ENCODE measurements around the gene LCN12.
A peak's percentile ranks its signal among the peaks of the same experiment; 100 is the strongest.
"Not testable (repeated sequence)": the region's sequence is repeated elsewhere in the genome, so short reads cannot be mapped to it uniquely, and the experiment has no call there.

LCN12 gene

DNA sequence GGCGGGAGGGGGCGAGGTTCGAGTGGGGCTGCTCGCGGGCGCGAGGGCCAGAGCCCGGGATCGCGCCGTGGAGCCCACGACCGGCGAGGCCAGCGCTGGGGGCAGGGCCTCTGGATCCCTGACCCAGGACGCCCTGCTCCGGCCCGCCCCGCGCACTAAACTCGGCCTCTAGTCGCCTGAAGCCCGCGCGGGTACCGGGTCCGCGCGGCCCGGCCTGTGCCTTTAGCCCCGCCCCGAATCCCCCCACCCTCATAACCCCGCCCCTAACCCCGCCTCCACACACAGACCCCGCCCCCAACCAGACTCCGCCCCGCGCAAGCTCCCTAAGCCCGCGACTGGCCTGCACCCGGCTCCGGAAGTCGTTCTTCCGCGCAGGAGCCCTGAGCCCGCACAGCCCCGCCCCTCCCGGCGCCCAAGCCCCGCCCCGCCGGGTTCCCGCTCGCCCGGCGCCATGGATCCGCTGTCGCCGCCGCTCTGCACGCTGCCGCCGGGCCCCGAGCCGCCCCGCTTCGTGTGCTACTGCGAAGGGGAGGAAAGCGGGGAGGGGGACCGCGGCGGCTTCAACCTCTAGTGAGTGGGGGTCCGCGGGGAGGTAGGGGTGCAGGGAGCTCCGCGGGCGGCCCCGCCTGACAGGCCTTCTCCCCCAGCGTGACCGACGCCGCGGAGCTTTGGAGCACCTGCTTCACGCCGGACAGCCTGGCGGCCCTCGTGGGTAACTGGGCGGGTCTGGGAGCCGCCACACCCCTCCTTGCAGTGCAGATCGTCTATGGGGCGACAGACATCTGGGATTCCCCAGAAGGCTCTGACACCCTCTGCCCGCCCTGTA, 40.1 kb downstream of the LCN12 start, which contains the start of gene PAXX:
Gene PAXX, plus strand, starts transcription at position 430 of the 826 bp plus-strand sequence. Its CDS starts 22 bp downstream, at position 452.
- DNase-seq (ENCODE audit: low read depth), result peak; percentile 97

DNA sequence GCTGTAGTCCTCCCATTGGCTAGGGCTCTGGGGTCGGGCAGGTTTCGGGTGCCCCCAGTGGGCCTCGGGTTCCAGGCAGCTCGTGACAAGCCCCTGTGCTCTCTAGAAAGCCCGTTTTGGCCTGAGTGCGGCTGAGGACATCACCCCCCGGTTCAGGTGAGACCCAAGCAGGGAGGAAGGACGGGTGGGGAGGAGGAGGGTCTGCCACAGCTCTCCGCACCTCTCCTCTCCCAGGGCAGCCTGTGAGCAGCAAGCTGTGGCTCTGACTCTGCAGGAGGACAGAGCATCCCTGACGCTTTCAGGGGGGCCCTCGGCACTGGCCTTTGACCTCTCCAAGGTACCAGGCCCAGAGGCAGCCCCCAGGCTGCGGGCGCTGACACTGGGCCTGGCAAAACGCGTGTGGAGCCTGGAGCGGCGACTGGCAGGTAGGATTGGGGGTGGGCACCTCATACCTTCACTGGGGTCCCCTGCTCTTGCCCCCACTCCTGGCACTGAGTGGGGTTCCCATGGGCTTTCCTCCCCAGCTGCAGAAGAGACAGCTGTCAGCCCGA, 40.8 kb downstream of the LCN12 start:
- DNase-seq (ENCODE audit: low read depth), result no peak

GRCh38 chr9:136994180-136994887, 42.3 kb downstream of the LCN12 start:
- DNase-seq (ENCODE audit: low read depth), result no peak

GRCh38 chr9:136994888-136995230, 42.8 kb downstream of the LCN12 start:
- DNase-seq (ENCODE audit: low read depth), result no peak

DNA sequence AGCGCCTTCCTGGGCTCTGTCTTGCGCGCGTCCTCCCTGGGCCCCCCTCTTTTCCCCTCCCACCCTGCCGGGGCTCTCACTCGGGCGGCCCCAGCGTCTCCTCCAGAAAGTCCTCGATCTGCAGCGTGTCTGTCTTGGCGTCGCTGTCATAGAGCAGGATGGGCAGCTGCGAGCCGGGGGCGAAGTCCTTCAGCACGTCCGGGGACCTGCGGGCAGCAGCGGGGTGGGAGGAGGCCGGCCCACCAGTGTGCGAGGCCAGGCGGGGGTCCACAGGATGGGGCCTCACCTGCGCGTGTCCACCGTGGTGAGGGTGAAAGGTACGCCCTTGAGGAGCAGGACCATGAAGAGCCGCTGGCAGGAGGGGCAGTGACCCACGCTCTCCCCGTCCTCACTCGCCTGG, 43.3 kb downstream of the LCN12 start:
- DNase-seq (ENCODE audit: low read depth), result no peak

GRCh38 chr9:136995772-136996311, 43.8 kb downstream of the LCN12 start:
- no peak for DNase-seq (ENCODE audit: low read depth)

DNA sequence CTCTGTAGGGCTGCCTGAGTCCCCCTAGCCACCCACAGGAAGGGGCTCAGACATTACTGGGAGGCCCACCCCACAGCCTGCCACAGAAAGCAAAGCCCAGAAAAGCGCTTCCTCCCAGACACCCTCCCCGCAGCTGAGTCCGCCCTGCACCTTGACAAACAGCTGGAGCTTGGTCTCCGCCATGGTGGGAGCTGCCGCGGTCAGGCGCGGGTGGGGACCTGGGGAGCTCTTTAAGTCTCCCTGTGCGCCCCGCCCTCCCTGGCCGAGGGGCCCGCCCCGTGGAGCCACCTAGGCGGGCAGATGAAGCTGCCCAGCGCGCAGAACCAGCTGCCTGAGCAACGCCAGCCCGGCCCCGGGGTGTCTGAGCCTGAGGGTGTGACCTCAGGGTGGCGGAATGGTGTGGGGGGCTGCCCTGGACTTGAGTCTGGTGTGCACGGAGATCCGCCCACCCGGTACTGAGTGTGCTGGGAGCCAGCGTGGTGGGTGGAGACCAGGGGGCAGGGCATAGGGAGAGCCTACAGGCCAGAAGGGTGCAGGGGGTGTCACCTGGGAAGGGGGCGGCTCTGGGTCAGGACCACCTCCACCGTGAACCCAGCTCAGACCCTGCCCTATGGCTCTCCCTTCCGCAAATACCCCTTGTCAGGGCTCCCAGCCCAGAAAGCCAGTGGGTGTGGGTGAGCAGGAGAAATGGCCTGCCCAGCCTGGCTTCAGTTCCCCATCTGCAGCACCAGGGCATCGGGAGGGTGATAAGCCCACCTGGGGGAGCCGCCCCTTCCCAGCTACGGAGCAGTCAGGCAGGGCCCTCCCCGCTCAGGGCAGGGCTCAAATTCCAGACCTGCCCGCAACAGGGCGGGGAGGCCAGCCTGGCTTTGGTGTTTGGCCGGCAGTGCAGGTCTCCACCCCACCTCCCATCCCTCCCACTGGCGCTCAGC, 44.6 kb downstream of the LCN12 start, which contains the start of gene CLIC3:
Gene CLIC3, minus strand, starts transcription at position 208 of the 932 bp plus-strand sequence. Its CDS starts 25 bp downstream, at position 183.
- peak; percentile 31 for DNase-seq (ENCODE audit: low read depth)

DNA sequence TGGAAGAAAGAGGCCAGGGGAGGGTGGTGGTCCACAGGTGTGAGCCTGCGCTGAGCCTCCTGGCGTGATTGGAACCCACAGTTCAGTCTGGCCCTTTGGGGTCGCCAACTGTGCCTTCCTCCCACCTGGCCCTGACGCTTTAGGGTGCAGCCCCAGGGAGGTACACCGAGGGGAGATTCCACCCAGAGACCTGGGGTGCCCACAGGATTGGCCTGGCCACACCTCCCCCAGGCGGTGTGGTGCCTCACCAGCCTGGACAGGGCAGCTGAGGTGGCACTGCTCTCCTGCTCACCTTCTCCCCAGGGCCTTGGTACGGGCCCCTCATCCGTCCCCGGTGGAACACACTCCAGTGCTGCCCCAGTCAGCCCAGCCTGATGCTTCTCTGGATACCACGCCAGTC, 45.3 kb downstream of the LCN12 start:
- no peak for DNase-seq (ENCODE audit: low read depth)

DNA sequence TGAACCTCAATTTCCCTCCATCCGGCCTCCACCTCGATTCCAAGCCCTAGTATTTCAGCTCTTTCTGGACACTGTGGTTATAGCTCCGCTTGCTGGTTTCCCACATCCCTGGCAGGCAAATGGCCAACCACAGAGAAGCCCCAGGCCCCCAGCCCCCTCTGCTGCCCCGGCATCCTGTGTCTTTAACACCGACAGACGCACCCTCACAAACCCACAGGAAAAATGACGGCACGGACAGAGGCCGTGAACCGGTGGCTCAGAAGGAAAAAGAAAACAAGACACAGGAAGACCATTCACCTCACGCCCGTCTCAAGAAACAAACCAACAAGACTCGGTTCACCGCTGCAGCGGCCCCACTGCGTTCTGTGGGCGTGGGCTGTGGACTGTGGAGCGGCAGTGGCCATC, 45.8 kb downstream of the LCN12 start:
- DNase-seq (ENCODE audit: low read depth), result no peak

- DNase-seq (ENCODE audit: low read depth), result no peak
Observed at GRCh38 chr9:137000177-137000930, 48.3 kb downstream of the LCN12 start.

GRCh38 chr9:137001857-137002645, 50.0 kb downstream of the LCN12 start:
- DNase-seq (ENCODE audit: low read depth), result no peak

- no peak for DNase-seq (ENCODE audit: low read depth)
Observed at GRCh38 chr9:137002646-137003041, 50.6 kb downstream of the LCN12 start.

DNA sequence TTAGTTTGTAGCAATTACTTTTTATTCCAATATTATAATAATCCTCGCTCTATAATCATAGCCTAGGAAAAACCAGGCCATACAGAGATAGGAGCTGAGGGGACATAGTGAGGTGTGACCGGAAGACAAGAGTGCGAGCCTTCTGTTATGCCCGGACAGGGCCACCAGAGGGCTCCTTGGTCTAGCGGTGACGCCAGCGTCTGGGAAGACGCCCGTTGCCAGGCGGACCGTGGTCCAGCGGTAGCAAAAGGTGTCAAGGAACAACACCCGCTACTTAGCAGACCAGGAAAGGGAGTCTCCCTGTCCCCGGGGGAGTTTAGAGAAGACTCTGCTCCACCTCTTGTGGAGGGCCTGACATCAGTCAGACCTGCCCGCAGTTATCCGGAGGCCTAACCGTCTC, 52.2 kb downstream of the LCN12 start:
- not testable (repeated sequence) for DNase-seq (ENCODE audit: low read depth)
